CD4-positive, alpha-beta memory T cell (primary cell): Measurements from ENCODE around the gene RNF114. TPM values are rescaled to one million over a fixed set of nuclear protein-coding genes. Genes with fewer than 3 reads are reported as not detected.
"Not testable (repeated sequence)": the region's sequence is repeated elsewhere in the genome, so short reads cannot be mapped to it uniquely, and the experiment has no call there.

Source experiments
- CTCF ChIA-PET: fragments of 350-600 bp; sonication (Branson Sonifier 250); formaldehyde crosslinking; loops from one replicate; lab custom pipeline; 2021; ENCODE audit warnings: inconsistent platforms; ENCODE audit not compliant: partially characterized antibody; lab: Charles Lee
- POLR2A ChIA-PET: fragments of 350-600 bp; sonication (Branson Sonifier 250); formaldehyde crosslinking; loops from one replicate; lab custom pipeline; 2021; ENCODE audit not compliant: partially characterized antibody; lab: Charles Lee
- DNase-seq, 5 donors: peaks; one replicate each; pipeline versions ENCODE4 v3.0.0 to v3.0.0-alpha.2; 2020 to 2022; ENCODE audit warnings: mixed read lengths in 1 of 5
- H3K27ac ChIP-seq: one replicate; pipeline ENCODE4 v1.7.0; 2013; ENCODE audit warnings: low read depth, low read length
- H3K27me3 ChIP-seq: 2 replicates; pipeline ENCODE4 v1.7.0; 2013; ENCODE audit warnings: mild to moderate bottlenecking, low read length, moderate library complexity; ENCODE audit not compliant: insufficient read depth
- H3K36me3 ChIP-seq: 2 replicates; pipeline ENCODE4 v1.7.0; 2013; ENCODE audit warnings: mild to moderate bottlenecking, low read length, moderate library complexity; ENCODE audit not compliant: insufficient read depth
- H3K4me1 ChIP-seq: 2 replicates; pipeline ENCODE4 v1.7.0; 2013; ENCODE audit warnings: mild to moderate bottlenecking, low read length, moderate library complexity; ENCODE audit not compliant: insufficient read depth
- H3K4me3 ChIP-seq, 2 donors: one replicate each; pipeline ENCODE4 v1.7.0; 2013; ENCODE audit warnings: low read length in 2 of 2, mild to moderate bottlenecking in 1 of 2
- H3K9me3 ChIP-seq, 2 donors: one replicate each; pipeline ENCODE4 v1.7.0; 2013; ENCODE audit warnings: low read length in 2 of 2, control low read depth in 1 of 2; ENCODE audit not compliant: control insufficient read depth in 1 of 2
- H3K27ac Mint-ChIP-seq, 7 donors: one replicate each; pipeline ENCODE4 v1.8.0; 2020 to 2021; ENCODE audit warnings: mixed read lengths in 7 of 7, mild to moderate bottlenecking in 6 of 7, inconsistent platforms in 3 of 7, moderate library complexity in 3 of 7
- H3K27me3 Mint-ChIP-seq, 2 donors: one replicate each; pipeline ENCODE4 v1.8.0; 2020 to 2021; ENCODE audit warnings: mixed read lengths in 2 of 2
- H3K36me3 Mint-ChIP-seq, 2 donors: one replicate each; pipeline ENCODE4 v1.8.0; 2020 to 2021; ENCODE audit warnings: mixed read lengths in 2 of 2, inconsistent platforms in 1 of 2, mild to moderate bottlenecking in 1 of 2
- H3K4me1 Mint-ChIP-seq, 4 donors: one replicate each; pipeline ENCODE4 v1.8.0; 2020 to 2021; ENCODE audit warnings: mixed read lengths in 4 of 4, mild to moderate bottlenecking in 1 of 4
- H3K4me3 Mint-ChIP-seq, 8 donors: one replicate each; pipeline ENCODE4 v1.8.0; 2020 to 2021; ENCODE audit warnings: mixed read lengths in 8 of 8, mild to moderate bottlenecking in 7 of 8, moderate library complexity in 6 of 8, inconsistent platforms in 3 of 8
- H3K9me3 Mint-ChIP-seq, 8 donors: one replicate each; pipeline ENCODE4 v1.8.0; 2020 to 2021; ENCODE audit warnings: mixed read lengths in 8 of 8, mild to moderate bottlenecking in 5 of 8, inconsistent platforms in 3 of 8, moderate library complexity in 1 of 8
- intact Hi-C: fragments of 100-400 bp; cut with micrococcal nuclease; formaldehyde crosslinking; loops from one replicate; pipeline ENCODE4 v1.15.1; 2023
- polyA plus RNA-seq, 2 donors: library from polyadenylated mRNA; unstranded; fragments of 300-500 nt; fragmentation: Illumina TruSeq; gene quantifications; one replicate each; pipeline ENCODE4 v1.2.3, GENCODE V29; 2021
- total RNA-seq, 2 experiments: library from RNA; stranded (reverse); gene quantifications; one replicate each; pipeline ENCODE4 v1.2.3, GENCODE V29; 2021

Gene RNF114
- total and polyA plus RNA-seq, 4 experiments from 2014 or later: 96.3 to 177 (median 104) TPM

GRCh38 chr20:49951151-49951550 lies 15.0 kb downstream of the RNF114 start:
- Mint-ChIP-seq H3K9me3 (peaks cover 0 to 3% (median 0%) of the 10 kb centered on the region in 8 donors), H3K36me3 (peaks cover 52 to 79% of the 10 kb centered on the region in 2 donors), H3K4me3 (no peak overlapping the region), H3K27me3 (no peaks in the 10 kb centered on the region), H3K27ac (no peak overlapping the region), H3K4me1 (peaks cover 0 to 8% (median 2%) of the 10 kb centered on the region in 4 donors)
- POLR2A ChIA-PET: no interaction called here
- Histone ChIP-seq H3K4me3 (no peak overlapping the region), H3K27me3 (no peaks in the 10 kb centered on the region), H3K4me1 (no peaks in the 10 kb centered on the region), H3K36me3 (peaks cover 68% of the 10 kb centered on the region), H3K27ac (no peak overlapping the region), H3K9me3 (no peaks in the 10 kb centered on the region)
- intact Hi-C loops: no loop called here
- DNase-seq: no peak
- CTCF ChIA-PET: no interaction called here

GRCh38 chr20:49955167-49955566 lies 19.0 kb downstream of the RNF114 start:
- intact Hi-C loops: no loop called here

GRCh38 chr20:49955830-49956396 lies 19.7 kb downstream of the RNF114 start:
- H3K4me1 Mint-ChIP-seq, H3K9me3 ChIP-seq, CTCF ChIA-PET, H3K27me3 Mint-ChIP-seq, H3K9me3 Mint-ChIP-seq, H3K4me3 Mint-ChIP-seq, H3K4me3 ChIP-seq, POLR2A ChIA-PET, H3K27ac ChIP-seq, intact Hi-C loops, DNase-seq, H3K27me3 ChIP-seq, H3K4me1 ChIP-seq: not testable (repeated sequence)
- peaks cover 48% of the 10 kb centered on the region for H3K36me3 ChIP-seq
- Mint-ChIP-seq H3K36me3 (peaks cover 34 to 62% of the 10 kb centered on the region in 2 donors), H3K27ac (peak overlapping the region in 3 of 7 donors; percentile 14 to 86 (median 72))

More at GRCh38 chr20:49955167-49955566, 19.0 kb downstream of the RNF114 start:
- peaks cover 0 to 3% (median 0%) of the 10 kb centered on the region in 8 donors for H3K9me3 Mint-ChIP-seq
- POLR2A ChIA-PET: no interaction called here
- H3K36me3 Mint-ChIP-seq: peaks cover 34 to 69% of the 10 kb centered on the region in 2 donors
- peak overlapping the region in 2 of 7 donors; percentile 11 to 17 for H3K27ac Mint-ChIP-seq
- no peak overlapping the region for H3K4me3 Mint-ChIP-seq
- Histone ChIP-seq H3K27ac (no peak overlapping the region), H3K9me3 (no peaks in the 10 kb centered on the region), H3K4me1 (no peaks in the 10 kb centered on the region), H3K4me3 (no peak overlapping the region), H3K27me3 (no peaks in the 10 kb centered on the region), H3K36me3 (peaks cover 56% of the 10 kb centered on the region)
- no peaks in the 10 kb centered on the region for H3K27me3 Mint-ChIP-seq
- CTCF ChIA-PET: no interaction called here
- H3K4me1 Mint-ChIP-seq: peaks cover 0 to 2% (median 0%) of the 10 kb centered on the region in 4 donors
- no peak for DNase-seq

GRCh38 chr20:49956689-49957088 lies 20.5 kb downstream of the RNF114 start:
- Histone ChIP-seq H3K27ac (no peak overlapping the region), H3K27me3 (no peaks in the 10 kb centered on the region), H3K9me3 (no peaks in the 10 kb centered on the region), H3K4me1 (no peaks in the 10 kb centered on the region), H3K36me3 (peaks cover 41% of the 10 kb centered on the region), H3K4me3 (no peak overlapping the region)
- H3K9me3 Mint-ChIP-seq: peaks cover 0 to 3% (median 0%) of the 10 kb centered on the region in 8 donors
- H3K4me1 Mint-ChIP-seq: peaks cover 0 to 2% (median 0%) of the 10 kb centered on the region in 4 donors
- peak overlapping the region in 1 of 7 donors; percentile 24 for H3K27ac Mint-ChIP-seq
- H3K36me3 Mint-ChIP-seq: peaks cover 30 to 55% of the 10 kb centered on the region in 2 donors
- POLR2A ChIA-PET: no interaction called here
- DNase-seq: no peak
- H3K4me3 Mint-ChIP-seq: no peak overlapping the region
- H3K27me3 Mint-ChIP-seq: no peaks in the 10 kb centered on the region
- CTCF ChIA-PET: interaction anchor here (1.3 kb wide), 1 partner anchor 24 kb away, joined by 3 read pairs; no protein-coding TSS in a partner anchor
- intact Hi-C loops: no loop called here

GRCh38 chr20:49957089-49957938 lies 21.1 kb downstream of the RNF114 start:
- H3K36me3 Mint-ChIP-seq: peaks cover 27 to 50% of the 10 kb centered on the region in 2 donors
- CTCF ChIA-PET: interaction anchor here (0.6 to 1.3 kb wide), 2 partner anchors 13 to 23 kb away, joined by 3 read pairs; no protein-coding TSS in a partner anchor
- H3K4me1 Mint-ChIP-seq: not testable (repeated sequence)

GRCh38 chr20:49961413-49961812 lies 25.2 kb downstream of the RNF114 start:
- CTCF ChIA-PET: no interaction called here
- POLR2A ChIA-PET: no interaction called here
- intact Hi-C loops: no loop called here

More at GRCh38 chr20:49957089-49957938, 21.1 kb downstream of the RNF114 start:
- H3K27me3 ChIP-seq, H3K9me3 Mint-ChIP-seq, H3K9me3 ChIP-seq, H3K27me3 Mint-ChIP-seq, H3K27ac ChIP-seq, H3K4me3 ChIP-seq, H3K4me1 ChIP-seq, intact Hi-C loops, DNase-seq, H3K4me3 Mint-ChIP-seq: not testable (repeated sequence)
- H3K27ac Mint-ChIP-seq: peak overlapping the region in 4 of 7 donors; percentile 24 to 91 (median 74)
- H3K36me3 ChIP-seq: peaks cover 35% of the 10 kb centered on the region
- POLR2A ChIA-PET: interaction anchor here (0.8 kb wide), 1 partner anchor 12 kb away, joined by 3 read pairs; no protein-coding TSS in a partner anchor

More at GRCh38 chr20:49961413-49961812, 25.2 kb downstream of the RNF114 start:
- no peaks in the 10 kb centered on the region for H3K9me3 ChIP-seq
- Mint-ChIP-seq H3K27ac (no peak overlapping the region), H3K9me3 (no peaks in the 10 kb centered on the region), H3K27me3 (no peaks in the 10 kb centered on the region), H3K4me1 (peaks cover 0 to 2% (median 0%) of the 10 kb centered on the region in 4 donors), H3K4me3 (no peak overlapping the region), H3K36me3 (peaks cover 7 to 21% of the 10 kb centered on the region in 2 donors)
- no peaks in the 10 kb centered on the region for H3K4me1 ChIP-seq
- peaks cover 6% of the 10 kb centered on the region for H3K36me3 ChIP-seq
- no peak for DNase-seq
- no peak overlapping the region for H3K4me3 ChIP-seq
- no peaks in the 10 kb centered on the region for H3K27me3 ChIP-seq
- no peak overlapping the region for H3K27ac ChIP-seq
